ENCODE results near the gene ITPR2.

- TF ChIP-seq SP1 (IDR thresholded peaks at IDR 0.05; ENCODE audit: low read depth, low read length) (no peak), RBBP5 (IDR thresholded peaks at IDR 0.05; ENCODE audit: borderline replicate concordance, low read depth, low read length) (no peak), EZH2 (IDR thresholded peaks at IDR 0.05; ENCODE audit: low read depth, low read length, severe bottlenecking) (no peak), POLR2A (IDR thresholded peaks at IDR 0.05; ENCODE audit: control extremely low read depth in 1 of 2, low read depth in 2 of 2, low read length in 2 of 2) (no peak)
Measured at GRCh38 chr12:26691234-26691970, 141.6 kb downstream of the ITPR2 start.
